H1 (cell line): ENCODE data around the gene TMEM225. TPM values are rescaled to one million over a fixed set of nuclear protein-coding genes. Genes with fewer than 3 reads are reported as not detected.

Source experiments
- CTCF ChIA-PET: fragments of 300-600 bp; sonication (Branson Sonifier 250); formaldehyde crosslinking; loops from one replicate; lab custom pipeline; 2021; ENCODE audit not compliant: partially characterized antibody; lab: Charles Lee
- POLR2A ChIA-PET: fragments of 300-600 bp; sonication (Branson Sonifier 250); formaldehyde crosslinking; loops from one replicate; lab custom pipeline; 2021; ENCODE audit warnings: inconsistent platforms; ENCODE audit not compliant: partially characterized antibody; lab: Charles Lee
- DNase-seq, 2 experiments: peaks; one replicate each; pipeline versions ENCODE4 v3.0.0 to v3.0.0-alpha.2; 2010 to 2022; ENCODE audit warnings: low spot score in 2 of 2, low read depth in 1 of 2, mixed read lengths in 1 of 2
- FAIRE-seq: peaks from 2 replicates; lab custom pipeline; 2011; peaks lifted over from hg19 to GRCh38; lab: Jason Lieb, UNC
- H2AFZ ChIP-seq: 2 replicates; pipeline ENCODE4 v1.8.1; 2012; ENCODE audit warnings: low read length, inconsistent platforms
- H2AK5ac ChIP-seq: 2 replicates; pipeline ENCODE4 v1.6.1; 2013; ENCODE audit warnings: low read depth, low read length
- H2BK120ac ChIP-seq: replicated peaks from 2 replicates; pipeline ENCODE3; 2013; ENCODE audit warnings: low read depth, low read length, inconsistent platforms
- H2BK12ac ChIP-seq: 2 replicates; pipeline ENCODE4 v1.6.1; 2013; ENCODE audit warnings: low read depth, low read length
- H2BK15ac ChIP-seq: 2 replicates; pipeline ENCODE4 v1.6.1; 2013; ENCODE audit warnings: low read length
- H2BK20ac ChIP-seq: 2 replicates; pipeline ENCODE4 v1.6.1; 2013; ENCODE audit warnings: low read length
- H2BK5ac ChIP-seq: 2 replicates; pipeline ENCODE4 v1.6.1; 2013; ENCODE audit warnings: low read depth, low read length
- H3K14ac ChIP-seq: 2 replicates; pipeline ENCODE4 v1.6.1; 2013; ENCODE audit warnings: inconsistent platforms; ENCODE audit not compliant: insufficient read length
- H3K18ac ChIP-seq: 2 replicates; pipeline ENCODE4 v1.6.1; 2013; ENCODE audit warnings: low read length; ENCODE audit errors: extremely low read depth
- H3K23ac ChIP-seq: 2 replicates; pipeline ENCODE4 v1.6.1; 2013; ENCODE audit warnings: inconsistent platforms; ENCODE audit not compliant: insufficient read length
- H3K23me2 ChIP-seq: 2 replicates; pipeline ENCODE4 v1.6.1; 2013; ENCODE audit warnings: low read depth, low read length
- H3K27ac ChIP-seq: 2 replicates; pipeline ENCODE4 v1.6.1; 2011; ENCODE audit warnings: low read depth, low read length, inconsistent platforms
- H3K27me3 ChIP-seq, 4 experiments: replicated peaks in 1 of 4; 1 replicate in 1 of 4; 2 replicates in 3 of 4; pipeline versions ENCODE4 v1.6.1 to v1.8.1; 2011 to 2013; ENCODE audit warnings: low read length in 3 of 4, mild to moderate bottlenecking in 3 of 4, inconsistent platforms in 2 of 4, mixed read lengths in 2 of 4, moderate library complexity in 1 of 4; ENCODE audit not compliant: control insufficient read depth in 3 of 4, insufficient read depth in 3 of 4; ENCODE audit errors: extremely low read depth in 1 of 4
- H3K36me3 ChIP-seq, 4 experiments: 2 replicates each; pipeline versions ENCODE4 v1.6.1 to v1.8.1; 2011 to 2013; ENCODE audit warnings: mild to moderate bottlenecking in 4 of 4, low read length in 3 of 4, moderate library complexity in 2 of 4, control low read depth in 1 of 4, inconsistent platforms in 1 of 4; ENCODE audit not compliant: insufficient read depth in 4 of 4, control insufficient read depth in 2 of 4
- H3K4ac ChIP-seq: replicated peaks from 2 replicates; pipeline ENCODE3; 2013; ENCODE audit warnings: low read length, low read depth, mixed read lengths, inconsistent platforms; ENCODE audit not compliant: insufficient read length
- H3K4me1 ChIP-seq, 4 experiments: replicated peaks in 1 of 4; 1 replicate in 1 of 4; 2 replicates in 3 of 4; pipeline versions ENCODE4 v1.6.1 to v1.8.1; 2011 to 2013; ENCODE audit warnings: low read length in 3 of 4, inconsistent platforms in 2 of 4, mixed read lengths in 1 of 4; ENCODE audit not compliant: insufficient read depth in 4 of 4, control insufficient read depth in 3 of 4
- H3K4me2 ChIP-seq, 2 experiments: 2 replicates each; pipeline versions ENCODE4 v1.6.1 to v1.8.1; 2011 to 2013; ENCODE audit warnings: low read depth in 2 of 2, low read length in 2 of 2, control low read depth in 1 of 2, inconsistent platforms in 1 of 2, mild to moderate bottlenecking in 1 of 2; ENCODE audit not compliant: insufficient read depth in 1 of 2
- H3K4me3 ChIP-seq, 4 experiments: fragments of 200-600, 300-600 bp in 1 of 4; sonication (generic), shearing (Covaris generic), sonication (Bioruptor Twin) in 1 of 4; 2 replicates each; pipeline versions ENCODE4 v1.5.1 to v1.8.1; 2011 to 2016; ENCODE audit warnings: low read length in 4 of 4, low read depth in 3 of 4, control low read depth in 2 of 4, inconsistent platforms in 2 of 4, mild to moderate bottlenecking in 2 of 4, mixed read lengths in 1 of 4, moderate library complexity in 1 of 4; ENCODE audit not compliant: insufficient read depth in 2 of 4; ENCODE audit errors: extremely low read depth in 1 of 4
- H3K56ac ChIP-seq: replicated peaks from 2 replicates; pipeline ENCODE3; 2013; ENCODE audit warnings: low read depth, mild to moderate bottlenecking, mixed read lengths, low read length, inconsistent platforms; ENCODE audit not compliant: insufficient read length
- H3K79me1 ChIP-seq: 2 replicates; pipeline ENCODE4 v1.6.1; 2013; ENCODE audit warnings: low read depth, low read length, control low read depth
- H3K79me2 ChIP-seq, 2 experiments: 2 replicates each; pipeline versions ENCODE4 v1.6.1 to v1.8.1; 2012 to 2013; ENCODE audit warnings: low read length in 2 of 2, mild to moderate bottlenecking in 2 of 2, inconsistent platforms in 1 of 2; ENCODE audit not compliant: insufficient read depth in 2 of 2, control insufficient read depth in 1 of 2
- H3K9ac ChIP-seq, 4 experiments: replicated peaks in 1 of 4; 1 replicate in 1 of 4; 2 replicates in 3 of 4; pipeline versions ENCODE4 v1.6.1 to v1.8.1; 2011 to 2013; ENCODE audit warnings: low read depth in 3 of 4, low read length in 3 of 4, control low read depth in 2 of 4, mild to moderate bottlenecking in 2 of 4, moderate library complexity in 2 of 4, inconsistent platforms in 1 of 4; ENCODE audit errors: extremely low read depth in 1 of 4
- H3K9me3 ChIP-seq, 2 experiments: 2 replicates each; pipeline versions ENCODE4 v1.6.1 to v1.8.1; 2012 to 2013; ENCODE audit warnings: mild to moderate bottlenecking in 2 of 2, moderate library complexity in 2 of 2, control low read depth in 1 of 2, inconsistent platforms in 1 of 2, low read depth in 1 of 2, low read length in 1 of 2, mixed read lengths in 1 of 2; ENCODE audit not compliant: insufficient read depth in 2 of 2
- H4K20me1 ChIP-seq, 2 experiments: replicated peaks in 1 of 2; 2 replicates each; pipeline versions ENCODE3 to v1.8.1; 2011 to 2013; ENCODE audit warnings: inconsistent platforms in 2 of 2, low read length in 2 of 2, mild to moderate bottlenecking in 1 of 2; ENCODE audit not compliant: insufficient read depth in 2 of 2, control insufficient read depth in 1 of 2
- H4K5ac ChIP-seq: 2 replicates; pipeline ENCODE4 v1.6.1; 2013; ENCODE audit warnings: low read length, low read depth, mixed read lengths, inconsistent platforms; ENCODE audit not compliant: insufficient read length
- H4K8ac ChIP-seq: 2 replicates; pipeline ENCODE4 v1.8.0; 2013; ENCODE audit warnings: mild to moderate bottlenecking, moderate library complexity, low read length, inconsistent platforms; ENCODE audit not compliant: insufficient read depth; ENCODE audit errors: extremely low read depth
- H4K91ac ChIP-seq: replicated peaks from 2 replicates; pipeline ENCODE3; 2013; ENCODE audit warnings: low read length, mixed read lengths, inconsistent platforms; ENCODE audit not compliant: insufficient read length
- BCL11A ChIP-seq, 2 experiments: IDR thresholded peaks; one replicate each; pipeline ENCODE4 v1.6.1; 2011; ENCODE audit warnings: low read depth in 2 of 2, low read length in 2 of 2, mild to moderate bottlenecking in 2 of 2
- CBX5 ChIP-seq: fragments of 300-800, 300-1000 bp; sonication (generic); IDR thresholded peaks from 2 replicates; pipeline ENCODE4 v1.7.1; 2016; ENCODE audit warnings: antibody characterized with exemption, low read length, low read depth
- CHD2 ChIP-seq: IDR thresholded peaks from 2 replicates; pipeline ENCODE4 v1.6.1; 2012; ENCODE audit warnings: low read length, improper control_type of control experiment
- CTBP2 ChIP-seq: IDR thresholded peaks from 2 replicates; pipeline ENCODE4 v1.7.0; 2011; ENCODE audit warnings: borderline replicate concordance, mild to moderate bottlenecking, moderate library complexity, mixed read lengths, low read length; ENCODE audit not compliant: insufficient read depth, insufficient read length
- EGR1 ChIP-seq: IDR thresholded peaks from 2 replicates; pipeline ENCODE4 v1.6.1; 2011; ENCODE audit warnings: low read depth, low read length, borderline replicate concordance
- EP300 ChIP-seq, 2 experiments: IDR thresholded peaks; 1 replicate in 1 of 2; 2 replicates in 1 of 2; pipeline ENCODE4 v1.6.1; 2011 to 2012; ENCODE audit warnings: low read depth in 2 of 2, low read length in 2 of 2, mild to moderate bottlenecking in 2 of 2, borderline replicate concordance in 1 of 2, inconsistent platforms in 1 of 2, moderate library complexity in 1 of 2
- EZH2 ChIP-seq: fragments of 200-600 bp; sonication (generic); IDR thresholded peaks from 2 replicates; pipeline ENCODE4 v1.7.1; 2012; ENCODE audit warnings: low read depth, mild to moderate bottlenecking, moderate library complexity, low read length, inconsistent platforms; ENCODE audit not compliant: severe bottlenecking
- KDM4A ChIP-seq: IDR thresholded peaks from one replicate; pipeline ENCODE4 v1.7.1; 2012; ENCODE audit warnings: low read depth, mild to moderate bottlenecking, moderate library complexity, low read length, inconsistent platforms; ENCODE audit not compliant: severe bottlenecking
- NRF1 ChIP-seq: IDR thresholded peaks from 2 replicates; pipeline ENCODE4 v1.6.1; 2011; ENCODE audit warnings: mild to moderate bottlenecking, low read depth, low read length, improper control_type of control experiment
- POLR2AphosphoS5 ChIP-seq: IDR thresholded peaks from 2 replicates; pipeline ENCODE4 v1.6.1; 2011; ENCODE audit warnings: low read depth, low read length
- SIRT6 ChIP-seq: IDR thresholded peaks from one replicate; pipeline ENCODE4 v1.7.1; 2012; ENCODE audit warnings: low read length, inconsistent platforms
- SP1 ChIP-seq: IDR thresholded peaks from 2 replicates; pipeline ENCODE4 v1.6.1; 2011; ENCODE audit warnings: low read depth, low read length
- TCF12 ChIP-seq: IDR thresholded peaks from 2 replicates; pipeline ENCODE4 v1.6.1; 2011; ENCODE audit warnings: low read depth, mild to moderate bottlenecking, low read length
- WGBS, 2 experiments: shearing (Covaris generic) in 1 of 2; methylation state at CpG; one replicate each; pipeline versions ENCODE4 v1.1.6 to v1.1.7; 2013 to 2015; ENCODE audit warnings: low lambda C conversion rate in 2 of 2, mixed read lengths in 2 of 2, inconsistent platforms in 1 of 2, low coverage in 1 of 2, missing lambda C conversion rate in 1 of 2; ENCODE audit not compliant: insufficient replicate concordance in 2 of 2, insufficient coverage in 1 of 2, insufficient read length in 1 of 2; ENCODE audit errors: extremely low coverage in 1 of 2, missing lambda C conversion rate in 1 of 2; 5-methylcytosine and 5-hydroxymethylcytosine counted together
- long read RNA-seq, 2 experiments: library from RNA in 1 of 2; library from capped mRNA in 1 of 2; stranded (forward); transcript quantifications; one replicate each; pipeline ENCODE4 v2.0.0, GENCODE V29; 2021; ENCODE audit warnings: inconsistent platforms in 1 of 2
- polyA minus RNA-seq, 3 experiments: library from RNA; depleted of rRNA, polyadenylated mRNA; stranded (reverse); fragments of >200 nt; gene quantifications; 1 replicate in 2 of 3; 2 replicates in 1 of 3; pipeline ENCODE4 v1.2.3, GENCODE V29; 2011
- polyA plus RNA-seq, 7 experiments: library from polyadenylated mRNA; depleted of rRNA in 3 of 7; stranded (reverse) in 5 of 7; unstranded in 2 of 7; fragments of >200 nt in 5 of 7; fragments of 200-250 nt in 2 of 7; gene quantifications; 1 replicate in 5 of 7; 2 replicates in 1 of 7; 4 replicates in 1 of 7; pipeline versions ENCODE4 v1.2.1 to v1.2.3, GENCODE V29; 2011 to 2013; ENCODE audit warnings: missing spikeins in 2 of 7, mixed read lengths in 2 of 7
- total RNA-seq: library from RNA; stranded (reverse); fragmentation: NEBNext Ultra II Directional; extraction: Animal tissue kit (Norgen Biotek cat#: 25700); gene quantifications from 2 replicates; pipeline ENCODE4 v1.2.1, GENCODE V29; 2021

TMEM225 gene, protein sequence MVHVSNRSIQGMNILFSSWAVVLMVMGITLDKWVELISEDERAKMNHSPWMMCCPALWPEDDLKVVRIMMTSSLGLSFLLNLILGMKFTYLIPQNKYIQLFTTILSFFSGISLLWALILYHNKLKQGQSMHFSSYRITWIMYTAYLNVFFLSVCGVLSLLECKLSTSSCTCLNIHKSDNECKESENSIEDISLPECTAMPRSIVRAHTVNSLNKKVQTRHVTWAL
- total RNA-seq (not detected in 2 replicates), polyA plus RNA-seq (2011; rRNA removed) (not detected in 2 replicates), polyA minus RNA-seq (2011; rRNA and poly(A)+ RNA removed) (not detected in 2 replicates)
- polyA plus RNA-seq (2011; cell fraction: cytosol; rRNA removed) = not detected
- polyA plus RNA-seq (2011; cell fraction: nucleus; rRNA removed) = not detected
- polyA plus RNA-seq (2012, experiment 1 of 2) = not detected in 4 replicates
- polyA plus RNA-seq (2012, experiment 2 of 2) = not detected
- not detected for polyA plus RNA-seq (2013, experiment 1 of 2)
- not detected for polyA plus RNA-seq (2013, experiment 2 of 2)
- polyA minus RNA-seq (2011; cell fraction: cytosol; rRNA and poly(A)+ RNA removed) = not detected
- not detected for polyA minus RNA-seq (2011; cell fraction: nucleus; rRNA and poly(A)+ RNA removed)
- long read RNA-seq, experiment 1 = 0 reads
- long read RNA-seq, experiment 2 = 0 reads

DNA sequence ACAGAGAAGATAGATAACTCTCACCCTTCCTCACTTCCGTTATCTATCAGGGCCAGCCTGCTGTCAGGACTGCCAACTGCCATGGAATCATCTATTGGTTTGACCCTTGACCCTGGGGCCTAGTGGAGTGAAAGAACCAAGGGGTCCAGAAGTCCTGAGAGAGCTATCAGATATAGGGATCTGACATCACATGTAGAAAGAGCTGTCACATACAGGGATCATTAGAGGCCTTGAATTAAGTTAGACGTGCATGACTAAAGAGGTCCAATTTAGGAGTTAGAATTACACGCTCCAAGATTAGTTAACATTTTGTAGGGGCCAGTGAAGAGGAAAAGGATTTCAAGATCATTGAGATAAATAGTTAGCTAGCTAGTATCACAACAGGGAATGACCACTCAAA lies at the start of gene TMEM225:
Gene TMEM225 (minus strand): TSS at position 101 of the 400 bp plus-strand sequence. CDS start 245 bp downstream, outside the sequence.
- CTCF ChIA-PET = no interaction called here
- no peak for TF ChIP-seq BCL11A (IDR thresholded peaks at IDR 0.05; ENCODE audit: low read depth in 2 of 2, low read length in 2 of 2)
- no peak for TF ChIP-seq EP300 (IDR thresholded peaks at IDR 0.05; ENCODE audit: borderline replicate concordance in 1 of 2, low read depth in 2 of 2, low read length in 2 of 2)
- TF ChIP-seq KDM4A = no peak
- TF ChIP-seq POLR2AphosphoS5 = no peak
- TF ChIP-seq EZH2 = no peak
- TF ChIP-seq EGR1 = no peak
- TF ChIP-seq CTBP2 = no peak
- TF ChIP-seq SIRT6 = no peak
- no peak for TF ChIP-seq CBX5
- no peak for TF ChIP-seq CHD2
- TF ChIP-seq NRF1 = no peak
- no peak for TF ChIP-seq TCF12
- TF ChIP-seq SP1 = no peak

More for the DNA sequence above, at the start of gene TMEM225:
- Histone ChIP-seq H4K91ac (no peak within 1 kb of the TSS), H2BK12ac (no peak within 1 kb of the TSS), H3K27ac (no peak within 1 kb of the TSS), H3K9me3 (no peaks in the 10 kb centered on the region), H4K5ac (no peak within 1 kb of the TSS), H3K23me2 (no peaks in the 10 kb centered on the region), H2BK20ac (no peak within 1 kb of the TSS), H4K8ac (no peak within 1 kb of the TSS), H3K36me3 (no peaks in the 10 kb centered on the region), H2AK5ac (no peak within 1 kb of the TSS), H3K4me2 (no peak within 1 kb of the TSS), H3K79me1 (no peaks in the 10 kb centered on the region), H3K56ac (no peak within 1 kb of the TSS), H3K4me3 (no peak within 1 kb of the TSS), H3K79me2 (no peaks in the 10 kb centered on the region), H2AFZ (no peak within 1 kb of the TSS), H3K9ac (no peak within 1 kb of the TSS), H3K18ac (no peak within 1 kb of the TSS), H4K20me1 (no peaks in the 10 kb centered on the region), H3K14ac (no peak within 1 kb of the TSS), H2BK15ac (no peak within 1 kb of the TSS), H3K4me1 (no peaks in the 10 kb centered on the region), H3K27me3 (no peaks in the 10 kb centered on the region), H3K4ac (no peak within 1 kb of the TSS), H2BK120ac (no peak within 1 kb of the TSS), H2BK5ac (no peak within 1 kb of the TSS), H3K23ac (no peak within 1 kb of the TSS)
- no peak for DNase-seq
- POLR2A ChIA-PET = no interaction called here
- no peak for FAIRE-seq
- WGBS, 2 experiments = 96% methylated on average over 3 of the region's 3 CpGs; no CpG with 5 or more reads in 1 of the 2 experiments
